GM23248 (cell line): ENCODE results near the gene IL24.

Experiments used
- EZH2 ChIP-seq: fragments of 200-600 bp; sonication (generic); IDR thresholded peaks from 2 replicates; pipeline ENCODE4 v1.6.1; 2018; ENCODE audit warnings: antibody characterized with exemption, mild to moderate bottlenecking; ENCODE audit not compliant: insufficient read depth, poor library complexity, severe bottlenecking
- EZH2phosphoT487 ChIP-seq: fragments of 200-600 bp; sonication (generic); IDR thresholded peaks from 2 replicates; pipeline ENCODE4 v1.6.1; 2018; ENCODE audit warnings: antibody characterized with exemption, moderate library complexity, mild to moderate bottlenecking, low read depth; ENCODE audit not compliant: insufficient read depth

- no peak for TF ChIP-seq EZH2
- no peak for TF ChIP-seq EZH2phosphoT487
Observed at GRCh38 chr1:206952171-206952570, 54.9 kb downstream of the IL24 start.
